ENCODE results near the gene TSPAN10. TPM values are rescaled to one million over a fixed set of nuclear protein-coding genes. Genes with fewer than 3 reads are reported as not detected.

TSPAN10 gene
- total and polyA plus RNA-seq, 9 of the 15 experiments (the other 6 are each of a cell fraction or from before 2014, with no cell fraction given): 0.05 to 0.31 (median 0.13) TPM; not detected in 1

GRCh38 chr17:81665205-81666091 lies 28.5 kb downstream of the TSPAN10 start (continued):
- TF ChIP-seq CGGBP1 (CRISPR knock-in tag; IDR thresholded peaks at IDR 0.05) (no peak), ZNF512 (tag; IDR thresholded peaks at IDR 0.05) (no peak), RFX5 (IDR thresholded peaks at IDR 0.05; ENCODE audit: low read depth, low read length) (no peak), PREB (CRISPR knock-in tag; IDR thresholded peaks at IDR 0.05) (no peak), SP1 (CRISPR knock-in tag; IDR thresholded peaks at IDR 0.05) (no peak), ARNT (IDR thresholded peaks at IDR 0.05) (peak in 1 of 2 experiments; percentile 38; a peak in 1 of 4 replicates), NR4A1 (CRISPR knock-in tag; IDR thresholded peaks at IDR 0.05) (peak; percentile 94; the same call in 1 of the 2 replicates), NR4A1 (tag; IDR thresholded peaks at IDR 0.05) (peak; percentile 98), ZNF699 (CRISPR knock-in tag; IDR thresholded peaks at IDR 0.05; ENCODE audit: insufficient replicate concordance) (no peak), SAP30 (IDR thresholded peaks at IDR 0.05; ENCODE audit: borderline replicate concordance, insufficient read depth, low read depth, low read length, poor library complexity, severe bottlenecking) (no peak), FOXO4 (CRISPR knock-in tag; IDR thresholded peaks at IDR 0.05) (0 out of 2 replicates have a peak, but pooled peaks have one; percentile 54), ZNF217 (CRISPR knock-in tag; IDR thresholded peaks at IDR 0.05) (no peak), CSDE1 (IDR thresholded peaks at IDR 0.05) (no peak), NR0B1 (IDR thresholded peaks at IDR 0.05; ENCODE audit: partially characterized antibody) (no peak), CBX8 (IDR thresholded peaks at IDR 0.05; ENCODE audit: borderline replicate concordance, extremely low read depth, low read depth, low read length, poor library complexity, severe bottlenecking) (no peak), POLR2A (conservative IDR thresholded peaks at IDR 0.05) (no peak; the same call in 1 of the 2 replicates), KLF1 (tag; IDR thresholded peaks at IDR 0.05) (no peak), FIP1L1 (IDR thresholded peaks at IDR 0.05; ENCODE audit: low read depth, low read length, poor library complexity, severe bottlenecking) (no peak), HDAC2 (IDR thresholded peaks at IDR 0.05) (0 out of 2 replicates have a peak, but pooled peaks have one; percentile 36), SMC3 (conservative IDR thresholded peaks at IDR 0.05; ENCODE audit: insufficient read depth, low read depth, low read length) (no peak), ZSCAN29 (IDR thresholded peaks at IDR 0.05) (0 out of 2 replicates have a peak, but pooled peaks have one; percentile 9)
